ENCODE measurements around the gene FGF12.

FGF12 gene

DNA sequence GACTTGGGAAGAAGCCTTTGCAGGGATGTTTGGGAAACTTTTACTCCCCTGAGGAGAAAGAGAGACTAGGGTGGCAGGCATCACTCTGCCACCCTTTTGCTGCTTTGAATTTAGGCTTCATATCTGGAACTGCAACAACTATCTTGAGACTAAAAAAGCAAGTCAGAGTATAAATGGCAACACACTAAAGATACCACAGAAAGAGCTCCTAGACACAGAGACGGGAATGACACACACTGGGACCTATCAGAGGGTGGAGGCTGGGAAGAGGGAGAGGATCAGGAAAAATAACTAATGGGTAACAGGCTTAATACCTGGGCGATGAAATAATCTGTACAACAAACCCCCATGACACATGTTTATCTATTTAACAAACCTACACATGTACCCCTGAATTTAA is 237.8 kb downstream of the FGF12 start:
- no peak for DNase-seq

DNA sequence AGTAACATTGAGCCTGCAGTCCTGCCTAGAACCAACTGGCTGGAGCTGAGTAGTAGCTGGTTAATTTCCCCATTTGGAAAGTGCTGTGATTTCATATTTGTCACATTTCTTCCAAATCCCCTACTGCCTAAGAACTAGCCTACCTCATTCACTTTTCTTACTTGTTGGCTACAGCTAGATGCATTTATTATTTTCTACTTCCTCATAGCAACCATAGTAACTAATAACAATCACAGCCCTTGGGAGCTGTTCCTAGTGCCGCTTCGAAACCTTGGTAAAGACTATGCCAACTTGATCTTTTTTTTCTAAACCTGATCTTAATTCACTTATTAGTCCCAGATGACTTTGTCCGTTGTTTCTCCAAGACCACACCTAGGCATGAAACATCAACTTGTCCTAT is 240.3 kb downstream of the FGF12 start:
- DNase-seq = no peak

DNA sequence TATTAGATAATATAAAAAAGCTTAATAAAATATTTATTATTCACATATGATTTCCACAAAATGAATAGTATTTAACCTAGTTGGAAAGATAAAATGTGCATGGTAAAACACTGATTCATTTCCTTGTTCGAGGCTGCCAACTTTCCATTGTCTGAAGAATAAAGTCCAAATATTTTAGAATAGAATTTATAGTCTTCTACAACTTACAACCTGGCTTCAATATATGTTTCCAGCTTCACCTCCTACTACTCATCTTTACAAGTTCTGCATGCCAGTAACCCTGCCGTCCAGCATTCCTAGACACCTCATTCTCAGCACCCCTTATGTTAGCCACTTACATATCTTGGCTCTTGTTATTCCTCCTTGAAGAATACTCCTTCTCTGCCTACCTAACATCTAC is 244.5 kb downstream of the FGF12 start:
- DNase-seq = no peak

DNA sequence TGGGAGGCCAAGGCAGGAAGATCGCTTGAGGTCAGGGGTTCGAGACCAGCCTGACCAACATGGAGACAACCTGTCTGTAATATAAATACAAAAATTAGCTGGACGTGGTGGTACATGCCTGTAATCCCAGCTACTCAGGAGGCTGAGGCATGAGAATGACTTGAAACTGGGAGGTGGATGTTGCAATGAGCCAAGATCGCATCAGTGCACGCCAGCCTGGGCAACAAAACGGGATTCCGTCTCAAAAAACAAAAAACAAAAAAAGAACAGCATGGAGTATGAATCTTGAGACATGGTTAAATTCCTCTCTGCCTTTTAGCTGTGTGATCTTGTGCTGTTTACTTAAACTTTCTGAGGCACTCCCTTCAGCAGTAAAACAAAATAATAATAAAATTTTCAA is 244.9 kb downstream of the FGF12 start:
- no peak for DNase-seq

DNA sequence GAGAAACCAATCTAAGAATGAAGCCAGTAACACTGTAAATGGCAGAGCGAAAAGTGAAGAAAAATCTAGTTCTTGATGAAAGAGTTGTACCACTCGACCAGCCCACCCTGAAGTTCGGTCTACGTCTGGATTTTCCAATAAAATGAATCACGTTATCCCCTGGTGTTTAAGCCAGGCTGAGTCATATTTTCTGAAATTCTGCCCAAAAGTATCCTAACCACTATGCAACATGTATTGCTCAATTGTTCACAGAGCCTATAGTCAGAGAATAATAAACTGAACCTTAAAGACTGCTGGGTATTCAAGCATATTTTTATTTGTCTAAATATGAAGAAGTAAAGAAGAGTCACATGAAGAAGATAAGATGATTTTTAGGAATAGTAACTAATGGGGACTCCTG is 245.7 kb downstream of the FGF12 start:
- no peak for DNase-seq

DNA sequence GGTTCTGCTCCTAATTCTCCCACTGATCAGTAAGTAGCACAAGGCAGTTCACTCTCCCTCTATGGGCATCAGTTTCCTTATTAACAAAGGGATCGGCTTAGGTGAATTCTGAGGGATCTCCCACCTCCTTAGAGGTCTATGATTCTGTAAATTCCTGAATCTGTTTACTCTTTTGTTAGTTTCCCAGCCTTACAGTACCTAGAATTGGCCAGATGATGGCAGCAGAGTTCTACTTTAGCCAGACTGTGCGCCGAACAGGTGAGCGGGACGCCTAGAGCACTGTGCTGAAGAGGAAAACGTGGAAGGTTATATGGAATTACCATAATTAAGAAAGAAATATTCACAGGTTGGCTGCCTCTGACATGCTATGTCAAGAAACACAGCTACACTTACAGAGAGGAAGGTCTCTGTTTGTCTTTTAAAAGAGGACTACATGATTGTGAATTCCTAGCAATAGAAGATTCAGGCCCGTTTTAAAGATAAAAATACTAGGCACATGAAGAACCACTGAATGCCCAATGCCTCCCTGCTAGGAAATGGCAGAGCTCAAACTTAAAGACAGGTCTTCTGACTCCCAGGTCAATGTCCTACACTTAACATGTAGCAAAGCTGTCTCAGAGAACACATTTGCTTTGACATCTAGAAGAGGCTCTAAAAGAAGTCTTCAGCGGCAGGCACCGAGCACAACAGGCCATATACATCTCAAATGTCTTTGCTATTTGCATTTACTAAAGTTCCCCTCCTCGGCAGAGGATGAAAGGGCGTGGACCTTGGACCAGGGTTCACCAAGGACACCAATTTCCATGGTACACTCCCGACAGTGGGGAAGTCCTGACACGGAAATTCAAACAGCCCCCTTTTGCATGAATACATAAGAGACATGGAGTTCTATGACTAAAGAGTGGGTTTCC is 259.9 kb downstream of the FGF12 start:
- peak; percentile 12 for DNase-seq

DNA sequence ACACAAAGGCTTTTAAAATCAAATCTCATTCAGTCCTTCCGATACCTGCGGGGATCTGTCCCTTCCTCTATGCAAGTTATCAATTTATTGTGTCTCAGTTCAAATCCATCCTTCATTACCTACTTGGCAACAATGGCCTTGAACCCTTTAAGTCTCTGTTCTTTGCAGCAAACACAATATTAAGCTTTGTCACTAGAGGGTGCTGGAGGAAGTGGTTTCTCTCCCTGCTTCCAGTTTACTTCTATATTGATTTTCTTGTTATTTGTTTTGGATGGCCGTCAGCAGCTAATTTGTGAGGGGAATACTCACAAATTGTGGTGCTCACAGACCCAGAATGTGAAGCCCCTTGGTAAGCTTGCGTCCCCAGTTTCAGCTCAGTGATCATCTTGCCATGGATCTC is 278.3 kb downstream of the FGF12 start:
- DNase-seq = peak; percentile 3

DNA sequence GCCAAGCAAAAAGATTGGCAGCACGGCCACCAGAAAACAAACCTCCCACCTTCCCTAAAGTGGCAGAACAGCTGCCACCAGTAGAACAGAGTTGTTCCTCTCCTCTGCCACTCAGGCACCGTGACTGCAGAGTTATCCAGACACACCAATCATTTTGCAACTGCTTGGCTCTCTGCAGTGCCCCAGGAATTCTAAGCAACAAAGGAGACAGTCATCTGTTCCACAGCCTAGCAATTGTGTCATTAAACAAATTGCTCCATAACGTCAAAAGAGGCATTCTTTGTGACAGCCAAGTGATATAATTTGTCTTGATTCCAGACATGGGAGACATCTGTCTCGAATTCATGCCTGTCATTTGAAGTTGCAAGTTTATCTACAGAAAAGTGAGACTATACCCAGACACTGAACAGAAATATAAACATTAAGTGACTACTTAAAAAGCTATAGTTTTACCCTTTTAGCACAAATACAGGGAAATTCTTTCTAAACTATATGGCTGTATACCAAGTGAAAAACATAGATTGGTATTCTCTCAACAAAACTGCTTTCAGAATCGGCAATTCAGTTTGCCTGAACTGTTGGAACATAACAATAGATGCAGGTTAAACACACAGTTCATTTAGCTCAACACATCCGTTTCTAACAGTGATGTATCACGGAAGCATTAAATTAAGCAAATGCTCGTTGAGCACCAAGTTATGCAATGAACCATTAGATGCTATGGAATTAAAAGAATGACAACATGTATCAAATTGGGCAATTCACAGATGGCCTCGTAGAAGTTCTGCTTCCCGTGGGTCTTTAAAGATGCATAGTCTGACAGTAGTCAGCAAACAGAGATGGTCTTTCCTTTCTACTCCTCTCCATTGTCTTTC is 281.3 kb downstream of the FGF12 start:
- no peak for DNase-seq

DNA sequence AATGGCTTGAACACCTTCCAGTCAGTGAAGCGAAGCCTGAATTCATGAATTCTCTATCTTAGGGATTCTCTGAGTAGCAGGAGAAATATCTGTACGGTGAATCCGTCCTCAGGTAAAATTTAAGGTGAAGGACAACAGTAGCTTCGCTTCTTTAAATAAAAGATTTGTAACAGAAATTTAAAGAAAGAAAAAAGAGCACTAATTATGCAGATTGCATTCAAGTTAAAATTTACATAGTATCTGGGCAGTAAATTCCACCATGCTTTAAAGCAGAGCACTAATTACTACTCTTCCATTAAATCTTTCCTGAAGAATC is 282.6 kb downstream of the FGF12 start:
- DNase-seq = no peak

DNA sequence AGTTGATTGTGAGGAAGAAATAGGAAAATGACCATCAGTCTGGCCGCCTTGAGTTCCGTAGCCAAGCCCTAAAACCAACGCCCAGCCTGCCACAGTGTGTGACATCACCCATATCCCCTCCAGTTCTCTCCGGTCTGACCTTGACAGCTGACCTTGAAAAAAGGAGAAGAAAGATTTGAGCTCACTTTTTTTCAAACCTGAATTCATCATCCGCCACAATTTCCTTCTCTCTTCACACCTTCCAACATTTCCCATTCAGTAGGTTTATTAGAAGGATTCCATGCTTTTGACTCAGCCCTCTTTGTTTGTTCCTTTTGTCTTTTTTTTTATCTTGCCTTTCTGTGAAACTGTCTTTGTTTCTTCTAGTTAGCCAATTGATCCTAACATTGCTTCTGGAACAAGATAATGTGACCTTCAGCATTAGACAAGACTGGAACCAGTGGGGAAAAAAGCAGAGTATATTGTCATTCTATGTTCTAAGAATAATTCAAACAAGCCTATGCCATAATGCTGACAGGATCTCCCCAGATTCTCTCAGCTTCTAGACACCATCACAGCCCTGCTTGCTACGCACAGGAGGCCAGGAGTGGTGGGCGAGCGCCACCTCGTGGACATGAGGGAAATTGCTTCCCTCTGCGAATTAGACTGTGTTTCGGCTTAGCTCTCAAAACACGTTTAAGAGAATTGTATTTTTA is 283.1 kb downstream of the FGF12 start:
- DNase-seq = peak; percentile 28

DNA sequence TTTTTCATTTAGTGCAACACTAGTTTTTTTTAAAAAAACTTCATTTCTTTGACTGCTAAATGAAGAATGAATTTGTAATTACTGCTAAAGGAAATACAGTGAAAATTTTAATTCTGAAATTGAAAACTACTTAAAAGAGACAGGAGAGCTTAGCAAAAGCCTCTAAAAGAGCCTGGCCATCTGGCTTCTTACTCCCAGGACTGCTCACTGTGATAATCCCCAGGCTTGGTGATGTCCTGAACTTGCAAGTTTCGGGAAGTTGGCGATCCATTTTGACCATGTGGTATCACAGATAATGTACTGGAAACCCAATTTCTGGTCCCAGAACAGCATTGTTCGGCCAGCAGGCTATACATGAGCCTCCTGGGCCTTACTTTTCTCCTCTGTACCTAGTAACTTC is 292.1 kb downstream of the FGF12 start:
- no peak for DNase-seq

DNA sequence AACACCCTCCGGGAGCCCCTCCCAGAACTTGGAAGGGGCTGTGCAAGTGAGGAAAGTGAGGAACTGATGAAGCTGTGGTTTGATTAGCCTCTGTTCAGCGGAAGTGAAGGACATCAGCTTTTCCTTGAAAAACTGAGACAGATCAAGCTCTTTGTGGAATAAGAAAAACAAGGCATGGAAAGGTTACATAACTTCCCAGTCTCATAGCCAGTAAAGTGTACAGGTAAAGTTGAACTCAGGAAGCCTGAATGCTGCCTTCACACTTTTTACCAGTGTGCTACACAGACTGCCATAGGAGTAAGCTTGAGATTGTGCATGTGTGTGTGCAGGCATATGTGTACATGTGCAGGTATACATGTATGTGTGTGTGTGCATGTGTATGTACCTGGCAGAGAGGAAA is 293.2 kb downstream of the FGF12 start:
- DNase-seq = no peak

DNA sequence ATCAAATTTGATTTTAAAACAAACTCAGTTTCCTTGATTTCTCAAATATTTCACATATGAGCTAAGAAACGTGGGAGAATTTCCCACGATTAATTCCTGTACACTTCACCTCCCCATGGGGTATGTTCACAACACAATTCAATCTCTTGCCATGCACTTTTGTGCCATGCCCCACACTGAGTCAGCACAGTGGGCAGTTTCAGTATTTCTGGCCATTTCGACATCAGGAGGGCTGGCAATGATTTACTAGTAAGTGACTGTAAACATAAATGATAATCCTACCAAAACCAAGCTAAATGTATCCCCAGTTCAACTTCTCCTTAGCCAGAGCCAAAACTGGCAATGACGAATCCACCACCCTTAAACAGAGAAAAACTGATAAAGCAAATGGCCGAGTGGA is 293.6 kb downstream of the FGF12 start:
- no peak for DNase-seq

DNA sequence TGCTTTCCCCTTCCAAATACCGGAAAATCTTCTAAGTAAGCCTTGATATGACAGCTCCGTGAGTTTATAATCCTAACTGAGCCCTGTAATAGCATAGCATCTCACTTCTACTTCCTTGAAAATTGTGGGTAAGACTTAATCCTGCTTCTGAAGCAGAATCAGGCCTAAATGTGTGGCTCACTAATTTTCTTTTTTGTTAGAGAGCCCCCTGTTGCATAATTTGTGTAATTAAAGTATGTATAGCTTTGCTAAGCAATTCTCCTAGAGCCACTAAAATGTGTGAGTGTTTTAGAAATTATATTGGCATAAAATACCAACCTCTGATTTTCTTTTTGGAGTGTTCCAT is 304.4 kb downstream of the FGF12 start:
- peak; percentile 34 for DNase-seq

DNA sequence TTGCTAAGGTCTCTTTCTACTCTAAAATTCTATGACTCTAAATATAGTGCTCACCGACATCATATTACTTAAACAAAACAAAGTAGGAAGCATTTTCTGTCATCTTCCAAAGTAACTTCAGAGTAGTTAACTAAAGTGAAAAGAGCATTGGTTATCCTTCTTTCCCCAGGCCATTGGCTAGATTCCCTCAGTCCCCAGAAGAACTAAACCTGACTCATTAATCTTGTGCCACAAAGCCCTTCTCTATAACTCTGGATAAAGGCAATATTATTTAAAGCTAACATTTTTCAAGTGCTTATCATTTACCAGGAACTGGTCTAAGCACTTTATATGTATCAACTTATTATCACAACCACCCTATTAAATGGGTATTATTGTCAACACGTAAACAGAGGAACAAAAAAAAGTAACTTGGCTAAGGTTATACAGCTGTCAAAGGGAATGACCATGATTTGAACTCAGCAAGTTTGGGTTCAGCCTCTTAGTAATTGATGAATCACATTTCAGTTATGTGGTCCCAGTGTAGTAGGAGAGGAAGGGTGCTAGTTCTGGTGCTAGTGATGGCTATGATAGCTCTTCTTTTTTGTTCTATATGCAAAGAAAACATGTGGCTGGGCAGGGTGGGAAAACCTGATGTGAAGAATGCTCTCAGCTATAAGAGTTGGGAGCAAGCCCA is 304.9 kb downstream of the FGF12 start:
- DNase-seq = no peak

DNA sequence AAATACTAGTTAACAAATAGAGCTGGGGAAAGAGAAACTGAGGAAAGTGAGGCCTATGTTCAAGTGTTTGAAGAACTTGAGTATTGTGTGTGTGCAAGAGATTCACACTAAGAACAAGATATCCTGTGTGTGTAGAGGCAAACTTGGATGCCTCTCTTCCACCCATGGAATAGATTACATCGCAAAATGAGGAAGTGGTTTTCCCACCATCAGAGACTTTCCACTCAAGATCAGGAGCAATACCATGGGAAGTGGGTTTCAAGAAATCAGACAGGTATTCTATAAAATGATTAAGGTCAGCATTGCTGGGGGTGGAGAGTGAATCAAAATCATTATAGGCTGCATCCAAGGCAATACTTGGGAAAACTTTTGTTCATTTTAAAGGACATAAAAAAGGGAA is 308.0 kb downstream of the FGF12 start:
- no peak for DNase-seq

DNA sequence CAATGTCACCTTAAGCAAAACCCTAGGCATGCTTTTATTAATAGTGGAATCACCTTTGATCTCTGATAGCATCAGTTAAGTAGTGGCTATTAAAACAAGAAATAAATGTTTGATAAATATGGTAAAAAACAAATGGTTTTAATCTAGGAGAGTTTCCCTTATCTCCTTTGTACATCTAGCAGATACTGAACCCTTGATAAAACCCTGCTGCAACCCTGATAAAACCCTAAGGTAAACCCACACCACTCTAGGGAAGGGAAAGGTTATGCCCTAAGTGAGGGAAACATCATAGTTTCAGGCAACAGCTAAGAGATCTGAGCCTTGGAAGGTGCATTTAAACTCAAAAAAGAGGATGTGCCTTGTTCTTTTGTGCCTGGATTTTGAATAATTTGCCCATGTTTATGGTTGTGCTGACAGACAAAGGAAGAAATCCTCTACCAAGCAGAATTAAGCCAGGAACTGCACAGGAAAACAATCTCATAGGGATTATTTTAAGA is 309.7 kb downstream of the FGF12 start:
- DNase-seq = no peak

DNA sequence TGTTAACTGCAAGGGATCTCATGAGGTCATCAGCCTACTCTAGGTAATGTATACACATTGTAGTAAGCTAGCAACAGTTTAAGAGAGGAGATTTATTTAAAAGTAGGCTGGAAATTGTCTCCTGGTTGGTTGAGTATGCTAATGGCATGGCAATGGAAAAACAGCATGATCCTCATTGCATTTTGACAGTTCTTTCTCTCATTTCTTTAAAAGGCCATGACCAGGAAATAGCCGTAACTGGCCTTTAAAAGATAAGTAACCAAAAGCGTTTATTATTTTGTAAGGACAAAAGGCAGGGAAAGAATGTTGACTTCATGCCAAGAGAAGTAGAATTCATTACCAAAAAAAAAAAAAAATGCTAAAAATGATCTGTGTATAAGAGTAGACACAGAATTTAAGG is 310.3 kb downstream of the FGF12 start:
- DNase-seq = no peak

DNA sequence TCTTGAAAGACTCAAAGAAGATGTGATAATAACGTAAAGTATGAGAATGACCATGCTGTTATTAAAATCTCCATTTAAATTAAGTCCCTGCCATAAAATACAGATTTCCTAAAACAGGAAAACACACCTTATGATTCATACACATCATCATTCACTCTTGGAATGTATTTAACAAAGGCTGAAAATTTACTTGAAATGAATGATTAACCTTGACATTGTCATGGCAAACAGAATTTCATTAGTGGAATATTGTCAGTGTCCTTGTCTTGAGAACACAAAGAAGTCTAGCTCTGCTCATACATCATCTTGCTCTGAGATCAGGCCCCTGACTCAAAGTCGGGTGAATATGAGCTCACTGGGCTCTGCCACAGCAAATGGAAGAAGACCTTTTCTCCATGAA is 313.9 kb downstream of the FGF12 start:
- no peak for DNase-seq

DNA sequence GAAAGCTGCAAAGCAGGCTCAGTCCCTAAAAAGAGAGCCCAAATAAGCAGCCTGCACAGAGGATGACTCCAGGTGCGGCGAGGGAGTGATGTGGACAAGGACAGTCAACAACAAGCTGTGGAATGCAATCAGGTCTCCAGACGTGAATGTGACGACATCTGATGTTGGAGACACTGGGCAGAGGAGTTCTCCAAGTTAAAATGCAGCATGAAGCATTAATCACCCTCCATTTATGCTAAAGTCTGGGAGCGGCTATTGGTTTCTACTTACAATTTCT is 316.7 kb downstream of the FGF12 start:
- no peak for DNase-seq

DNA sequence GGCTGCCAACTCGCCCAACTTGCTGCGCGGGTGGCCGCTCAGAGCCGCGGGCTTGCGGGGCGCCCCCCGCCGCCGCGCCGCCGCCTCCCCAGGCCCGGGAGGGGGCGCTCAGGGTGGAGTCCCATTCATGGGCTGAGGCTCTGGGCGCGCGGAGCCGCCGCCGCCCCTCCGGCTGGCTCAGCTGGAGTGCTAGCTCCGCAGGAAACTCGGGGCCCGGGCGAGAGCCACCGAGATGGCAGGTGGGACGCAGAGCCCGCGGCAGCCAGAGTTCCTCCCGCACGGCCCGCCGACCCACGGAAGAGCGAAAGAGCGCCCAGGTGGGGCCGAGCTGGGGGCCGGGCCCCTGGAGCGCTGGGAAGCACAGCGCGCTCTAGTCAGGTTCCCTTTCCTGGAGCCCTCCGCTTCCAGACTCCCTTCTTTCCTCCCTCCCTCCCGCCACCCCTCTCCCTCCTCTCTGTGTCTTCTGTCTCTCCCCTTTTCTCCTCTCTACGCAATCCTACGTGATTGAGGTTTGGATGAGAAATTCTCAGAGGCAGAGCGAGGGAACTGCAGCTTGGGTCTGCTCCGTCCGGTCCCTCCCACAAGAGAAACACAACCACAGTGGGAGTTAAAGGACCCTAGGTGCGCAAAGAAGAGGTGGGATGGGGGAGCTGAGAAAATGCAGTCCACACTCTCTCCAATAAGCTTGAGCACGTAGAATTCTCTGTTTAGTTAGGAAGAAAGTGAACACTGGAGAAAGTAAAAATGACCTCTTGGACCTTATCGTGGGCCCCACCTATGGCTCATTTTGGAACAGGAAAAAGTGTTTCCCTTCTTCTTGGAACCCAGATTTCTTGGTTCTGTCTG is 317.3 kb downstream of the FGF12 start:
- DNase-seq = peak; percentile 29

DNA sequence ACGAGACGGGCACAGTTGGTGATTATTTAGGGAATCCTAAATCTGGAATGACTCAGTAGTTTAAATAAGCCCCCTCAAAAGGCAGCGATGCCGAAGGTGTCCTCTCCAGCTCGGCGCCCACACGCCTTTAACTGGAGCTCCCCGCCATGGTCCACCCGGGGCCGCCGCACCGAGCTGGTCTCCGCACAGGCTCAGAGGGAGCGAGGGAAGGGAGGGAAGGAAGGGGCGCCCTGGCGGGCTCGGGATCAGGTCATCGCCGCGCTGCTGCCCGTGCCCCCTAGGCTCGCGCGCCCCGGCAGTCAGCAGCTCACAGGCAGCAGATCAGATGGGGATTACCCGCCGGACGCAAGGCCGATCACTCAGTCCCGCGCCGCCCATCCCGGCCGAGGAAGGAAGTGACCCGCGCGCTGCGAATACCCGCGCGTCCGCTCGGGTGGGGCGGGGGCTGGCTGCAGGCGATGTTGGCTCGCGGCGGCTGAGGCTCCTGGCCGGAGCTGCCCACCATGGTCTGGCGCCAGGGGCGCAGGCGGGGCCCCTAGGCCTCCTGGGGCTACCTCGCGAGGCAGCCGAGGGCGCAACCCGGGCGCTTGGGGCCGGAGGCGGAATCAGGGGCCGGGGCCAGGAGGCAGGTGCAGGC is 318.0 kb downstream of the FGF12 start:
- DNase-seq = peak; percentile 44
